Measurements from ENCODE around the gene ZNF608. TPM values are rescaled to one million over a fixed set of nuclear protein-coding genes. Genes with fewer than 3 reads are reported as not detected.

The ZNF608 gene
- total and polyA plus RNA-seq, 2 experiments from 2014 or later: 20.5 to 42.4 TPM

DNA sequence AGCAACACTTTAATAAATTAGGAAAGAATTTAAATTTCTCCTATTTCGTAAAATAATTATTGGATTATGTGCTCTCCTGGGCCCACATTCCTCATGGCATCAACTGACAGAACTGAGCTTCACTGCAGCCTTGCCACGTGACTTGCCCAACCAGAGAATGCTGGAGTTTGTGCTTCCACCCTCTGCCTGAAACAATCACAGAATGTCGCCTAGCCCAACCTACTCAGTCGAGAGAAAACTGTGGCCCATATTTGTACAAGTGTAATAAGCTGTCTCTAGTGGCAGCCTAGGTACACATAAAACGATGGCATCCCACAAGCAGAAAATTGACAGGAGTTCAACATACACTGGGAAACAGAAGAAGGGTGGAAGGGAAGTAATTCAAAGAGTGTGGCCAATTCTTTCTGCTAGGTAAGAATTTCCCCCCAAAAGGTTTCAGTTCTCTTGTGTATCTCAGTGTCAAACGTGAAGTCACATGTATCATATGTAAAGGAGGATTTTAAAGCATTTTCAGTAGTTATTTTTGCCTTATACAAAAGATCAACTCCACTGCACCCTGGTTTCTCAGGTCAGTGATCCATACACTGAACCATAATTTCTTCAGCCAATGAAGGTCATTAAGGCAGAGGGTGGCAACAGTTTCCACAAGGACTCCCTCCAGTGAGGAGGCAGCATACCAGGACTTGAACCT lies 41.7 kb downstream of the ZNF608 start:
- H3K4me1 Mint-ChIP-seq: peaks cover 96% of the 10 kb centered on the region
- DNase-seq (ENCODE audit: low spot score): no peak
- Histone ChIP-seq H3K36me3 (ENCODE audit: insufficient read depth) (no peaks in the 10 kb centered on the region), H3K4me2 (no peak overlapping the region), H3F3A (replicated peaks; ENCODE audit: low read depth) (no peaks in the 10 kb centered on the region), H4K20me1 (replicated peaks; ENCODE audit: insufficient read depth) (peaks cover 5% of the 10 kb centered on the region), H3K9me2 (ENCODE audit: insufficient read depth) (no peaks in the 10 kb centered on the region), H3K4me3 (no peak overlapping the region), H3K79me2 (replicated peaks; ENCODE audit: insufficient read depth) (peaks cover 99% of the 10 kb centered on the region), H2AFZ (no peak overlapping the region), H3K4me1 (ENCODE audit: insufficient read depth) (peaks cover 89% of the 10 kb centered on the region), H3K27ac (ENCODE audit: low read depth) (no peak overlapping the region), H3K27me3 (ENCODE audit: insufficient read depth) (no peaks in the 10 kb centered on the region)
- H3K9me3 Mint-ChIP-seq: no peaks in the 10 kb centered on the region
- peaks cover 4% of the 10 kb centered on the region; the same call in 2 of the 3 replicates for H3K36me3 Mint-ChIP-seq (ENCODE audit: low read depth)
- no peak overlapping the region for H3K4me3 Mint-ChIP-seq
- TF ChIP-seq ZNF462 (CRISPR knock-in tag; IDR thresholded peaks at IDR 0.05): no peak
- TF ChIP-seq ZNF331 (CRISPR knock-in tag; IDR thresholded peaks at IDR 0.05; ENCODE audit: low read depth): no peak
- TF ChIP-seq ETS1 (IDR thresholded peaks at IDR 0.05): no peak
- TF ChIP-seq CTCF (conservative IDR thresholded peaks at IDR 0.05; ENCODE audit: low read depth in 2 of 2): no peak
- TF ChIP-seq, protein P1, sequence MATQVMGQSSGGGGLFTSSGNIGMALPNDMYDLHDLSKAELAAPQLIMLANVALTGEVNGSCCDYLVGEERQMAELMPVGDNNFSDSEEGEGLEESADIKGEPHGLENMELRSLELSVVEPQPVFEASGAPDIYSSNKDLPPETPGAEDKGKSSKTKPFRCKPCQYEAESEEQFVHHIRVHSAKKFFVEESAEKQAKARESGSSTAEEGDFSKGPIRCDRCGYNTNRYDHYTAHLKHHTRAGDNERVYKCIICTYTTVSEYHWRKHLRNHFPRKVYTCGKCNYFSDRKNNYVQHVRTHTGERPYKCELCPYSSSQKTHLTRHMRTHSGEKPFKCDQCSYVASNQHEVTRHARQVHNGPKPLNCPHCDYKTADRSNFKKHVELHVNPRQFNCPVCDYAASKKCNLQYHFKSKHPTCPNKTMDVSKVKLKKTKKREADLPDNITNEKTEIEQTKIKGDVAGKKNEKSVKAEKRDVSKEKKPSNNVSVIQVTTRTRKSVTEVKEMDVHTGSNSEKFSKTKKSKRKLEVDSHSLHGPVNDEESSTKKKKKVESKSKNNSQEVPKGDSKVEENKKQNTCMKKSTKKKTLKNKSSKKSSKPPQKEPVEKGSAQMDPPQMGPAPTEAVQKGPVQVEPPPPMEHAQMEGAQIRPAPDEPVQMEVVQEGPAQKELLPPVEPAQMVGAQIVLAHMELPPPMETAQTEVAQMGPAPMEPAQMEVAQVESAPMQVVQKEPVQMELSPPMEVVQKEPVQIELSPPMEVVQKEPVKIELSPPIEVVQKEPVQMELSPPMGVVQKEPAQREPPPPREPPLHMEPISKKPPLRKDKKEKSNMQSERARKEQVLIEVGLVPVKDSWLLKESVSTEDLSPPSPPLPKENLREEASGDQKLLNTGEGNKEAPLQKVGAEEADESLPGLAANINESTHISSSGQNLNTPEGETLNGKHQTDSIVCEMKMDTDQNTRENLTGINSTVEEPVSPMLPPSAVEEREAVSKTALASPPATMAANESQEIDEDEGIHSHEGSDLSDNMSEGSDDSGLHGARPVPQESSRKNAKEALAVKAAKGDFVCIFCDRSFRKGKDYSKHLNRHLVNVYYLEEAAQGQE (IDR thresholded peaks at IDR 0.05; ENCODE audit: unreplicated experiment): no peak
- no peak for TF ChIP-seq NANOG (IDR thresholded peaks at IDR 0.05; ENCODE audit: borderline replicate concordance)
- no peak for TF ChIP-seq JUNB (IDR thresholded peaks at IDR 0.05; ENCODE audit: unreplicated experiment)
- no peak for TF ChIP-seq EZH2phosphoT487 (IDR thresholded peaks at IDR 0.05; ENCODE audit: unreplicated experiment)
- TF ChIP-seq ZNF114 (CRISPR knock-in tag; IDR thresholded peaks at IDR 0.05): no peak
- TF ChIP-seq STAT1 (IDR thresholded peaks at IDR 0.05; ENCODE audit: unreplicated experiment): no peak
- no peak overlapping the region for H3K27ac Mint-ChIP-seq
- ATAC-seq: no peak
- H3K27me3 Mint-ChIP-seq (ENCODE audit: insufficient read depth, low read depth, poor library complexity): peaks cover 5% of the 10 kb centered on the region

All from GM23338 (cell line).